ENCODE results near the gene INSM1.

INSM1 gene

DNA sequence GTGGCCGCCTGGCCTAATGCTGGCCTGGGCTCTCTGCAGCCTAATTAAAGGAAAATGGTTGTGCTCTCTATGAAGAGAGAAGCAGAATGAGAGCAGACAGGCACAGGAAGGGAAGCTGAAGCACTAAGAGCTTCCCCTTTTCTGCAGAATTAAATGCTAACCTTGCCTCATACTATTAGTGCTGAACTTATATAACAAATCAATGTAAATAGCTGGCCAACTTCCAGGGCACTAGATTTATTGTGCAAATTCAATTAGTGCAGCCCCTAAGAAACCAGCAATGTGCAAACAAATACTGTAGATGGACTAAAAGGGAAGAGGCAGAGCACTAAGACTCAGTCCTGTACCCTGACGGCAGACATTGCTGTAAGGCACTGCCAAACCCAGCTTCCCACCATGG lies 36.1 kb upstream of the INSM1 start:
- H3K27me3 ChIP-seq (ENCODE audit: low read depth, low read length) = 0 out of 2 replicates have a peak, but pooled peaks cover 4% of the 10 kb centered on the region
- H4K20me1 ChIP-seq (ENCODE audit: insufficient read depth, low read length) = no peaks in the 10 kb centered on the region
- peaks cover 18% of the 10 kb centered on the region for H3K4me1 ChIP-seq (ENCODE audit: low read length)
- TF ChIP-seq EZH2phosphoT487 (IDR thresholded peaks at IDR 0.05; ENCODE audit: low read depth) = no peak
- TF ChIP-seq, protein P1, sequence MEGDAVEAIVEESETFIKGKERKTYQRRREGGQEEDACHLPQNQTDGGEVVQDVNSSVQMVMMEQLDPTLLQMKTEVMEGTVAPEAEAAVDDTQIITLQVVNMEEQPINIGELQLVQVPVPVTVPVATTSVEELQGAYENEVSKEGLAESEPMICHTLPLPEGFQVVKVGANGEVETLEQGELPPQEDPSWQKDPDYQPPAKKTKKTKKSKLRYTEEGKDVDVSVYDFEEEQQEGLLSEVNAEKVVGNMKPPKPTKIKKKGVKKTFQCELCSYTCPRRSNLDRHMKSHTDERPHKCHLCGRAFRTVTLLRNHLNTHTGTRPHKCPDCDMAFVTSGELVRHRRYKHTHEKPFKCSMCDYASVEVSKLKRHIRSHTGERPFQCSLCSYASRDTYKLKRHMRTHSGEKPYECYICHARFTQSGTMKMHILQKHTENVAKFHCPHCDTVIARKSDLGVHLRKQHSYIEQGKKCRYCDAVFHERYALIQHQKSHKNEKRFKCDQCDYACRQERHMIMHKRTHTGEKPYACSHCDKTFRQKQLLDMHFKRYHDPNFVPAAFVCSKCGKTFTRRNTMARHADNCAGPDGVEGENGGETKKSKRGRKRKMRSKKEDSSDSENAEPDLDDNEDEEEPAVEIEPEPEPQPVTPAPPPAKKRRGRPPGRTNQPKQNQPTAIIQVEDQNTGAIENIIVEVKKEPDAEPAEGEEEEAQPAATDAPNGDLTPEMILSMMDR (IDR thresholded peaks at IDR 0.05; ENCODE audit: low read depth, low read length) = no peak
- peaks cover 5% of the 10 kb centered on the region for H3K36me3 ChIP-seq (replicated peaks; ENCODE audit: low read depth, low read length)
- no peak overlapping the region for H3K4me3 ChIP-seq (ENCODE audit: low read length)
- H3K27ac ChIP-seq (ENCODE audit: low read length) = no peak overlapping the region
- no peak overlapping the region for H2AFZ ChIP-seq (ENCODE audit: low read depth, low read length)
- H3K9ac ChIP-seq (ENCODE audit: low read length) = no peak overlapping the region
- peaks cover 7% of the 10 kb centered on the region; the same call in 1 of the 2 replicates for H3K9me3 ChIP-seq (ENCODE audit: insufficient read depth, low read length)
- no peaks in the 10 kb centered on the region for H3K79me2 ChIP-seq (ENCODE audit: low read length)
- no peak overlapping the region for H3K4me2 ChIP-seq (ENCODE audit: low read length)

DNA sequence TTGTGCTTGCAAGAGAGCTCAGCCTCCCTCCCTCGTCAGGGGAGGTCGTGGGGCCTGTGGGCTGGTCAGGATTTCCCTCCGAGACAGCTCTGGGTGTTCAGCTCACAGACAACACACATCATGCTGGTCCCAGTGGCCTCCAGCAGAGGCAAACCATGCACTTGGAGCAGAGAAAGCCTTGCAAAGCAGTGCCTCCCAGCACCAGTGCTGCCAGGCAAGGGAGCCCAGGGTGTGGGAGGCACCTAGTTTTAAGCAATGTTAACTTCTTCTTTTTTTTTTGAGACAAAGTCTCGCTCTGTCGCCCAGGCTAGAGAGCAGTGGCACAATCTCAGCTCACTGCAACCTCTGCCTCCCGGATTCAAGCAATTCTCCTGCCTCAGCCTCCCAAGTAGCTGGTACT lies 34.0 kb upstream of the INSM1 start:
- Histone ChIP-seq H3K27ac (ENCODE audit: low read length) (no peak overlapping the region), H2AFZ (ENCODE audit: low read depth, low read length) (no peak overlapping the region), H3K36me3 (replicated peaks; ENCODE audit: low read depth, low read length) (peaks cover 5% of the 10 kb centered on the region), H3K27me3 (ENCODE audit: low read depth, low read length) (0 out of 2 replicates have a peak, but pooled peaks cover 4% of the 10 kb centered on the region), H3K4me1 (ENCODE audit: low read length) (peaks cover 18% of the 10 kb centered on the region), H4K20me1 (ENCODE audit: insufficient read depth, low read length) (no peaks in the 10 kb centered on the region), H3K9me3 (ENCODE audit: insufficient read depth, low read length) (peaks cover 7% of the 10 kb centered on the region; the same call in 1 of the 2 replicates), H3K79me2 (ENCODE audit: low read length) (no peaks in the 10 kb centered on the region), H3K4me3 (ENCODE audit: low read length) (peak overlapping the region; percentile 51; the same call in 1 of the 2 replicates), H3K4me2 (ENCODE audit: low read length) (peak overlapping the region; percentile 67), H3K9ac (ENCODE audit: low read length) (no peak overlapping the region)
- TF ChIP-seq, protein P1 (IDR thresholded peaks at IDR 0.05; ENCODE audit: low read depth, low read length) = no peak
- no peak for TF ChIP-seq EZH2phosphoT487 (IDR thresholded peaks at IDR 0.05; ENCODE audit: low read depth)

DNA sequence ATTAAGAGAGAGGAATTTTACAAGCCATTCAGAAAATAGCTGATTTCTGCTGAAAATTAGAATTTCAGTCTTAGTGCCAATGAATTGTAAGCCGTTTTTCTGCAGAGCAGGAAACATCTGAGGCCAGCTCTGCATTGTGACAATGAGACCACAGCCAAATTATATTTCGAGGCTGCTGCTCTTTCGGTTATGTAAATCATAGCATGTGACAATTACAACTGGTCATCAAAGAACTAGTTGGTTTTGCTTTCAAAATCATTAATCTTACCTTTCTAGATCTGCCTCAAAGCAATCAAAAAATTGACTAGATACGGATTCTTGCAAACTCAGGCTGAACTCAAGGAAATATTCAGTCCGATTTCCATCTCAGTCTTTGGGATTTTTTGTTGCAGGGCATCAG lies 33.4 kb upstream of the INSM1 start:
- Histone ChIP-seq H3K4me3 (ENCODE audit: low read length) (peak overlapping the region; percentile 51), H3K9me3 (ENCODE audit: insufficient read depth, low read length) (peaks cover 7% of the 10 kb centered on the region; the same call in 1 of the 2 replicates), H3K4me1 (ENCODE audit: low read length) (peaks cover 18% of the 10 kb centered on the region), H3K36me3 (replicated peaks; ENCODE audit: low read depth, low read length) (peaks cover 5% of the 10 kb centered on the region), H4K20me1 (ENCODE audit: insufficient read depth, low read length) (no peaks in the 10 kb centered on the region), H3K27me3 (ENCODE audit: low read depth, low read length) (0 out of 2 replicates have a peak, but pooled peaks cover 4% of the 10 kb centered on the region), H3K4me2 (ENCODE audit: low read length) (peak overlapping the region; percentile 67), H3K79me2 (ENCODE audit: low read length) (no peaks in the 10 kb centered on the region), H3K27ac (ENCODE audit: low read length) (peak overlapping the region; percentile 29), H3K9ac (ENCODE audit: low read length) (no peak overlapping the region), H2AFZ (ENCODE audit: low read depth, low read length) (no peak overlapping the region)
- TF ChIP-seq, protein P1 (IDR thresholded peaks at IDR 0.05; ENCODE audit: low read depth, low read length) = no peak
- TF ChIP-seq EZH2phosphoT487 (IDR thresholded peaks at IDR 0.05; ENCODE audit: low read depth) = no peak

DNA sequence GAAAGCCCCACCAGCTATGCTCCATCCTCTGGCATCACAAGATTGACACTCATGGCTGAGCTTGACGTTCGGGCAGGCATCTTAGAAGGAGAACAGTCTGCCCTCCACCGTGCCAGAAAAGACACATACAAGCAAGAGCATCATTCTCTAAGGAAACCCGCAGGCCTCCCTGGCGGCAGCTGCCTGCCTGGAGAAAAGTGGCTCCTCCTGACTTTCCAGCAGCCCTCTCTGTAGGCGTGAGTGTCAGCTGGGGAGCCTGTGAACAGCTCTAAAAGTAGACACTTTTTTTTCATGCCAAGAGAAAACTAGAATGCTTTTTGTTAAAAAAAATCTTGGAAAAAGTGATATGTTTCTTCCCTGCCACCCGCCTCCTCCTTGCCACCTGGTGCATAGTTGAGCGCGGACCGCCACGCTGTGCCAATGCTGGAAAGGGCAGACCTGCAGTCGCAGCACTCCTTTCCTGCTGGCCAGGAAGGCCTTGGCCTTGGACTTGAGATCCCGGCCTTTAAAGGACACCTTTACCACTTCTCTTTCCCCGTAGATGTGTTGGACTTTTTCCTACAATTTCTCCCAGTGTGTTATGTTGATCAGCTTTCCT lies 29.7 kb upstream of the INSM1 start:
- H3K9me3 ChIP-seq (ENCODE audit: insufficient read depth, low read length) = peaks cover 7% of the 10 kb centered on the region; the same call in 1 of the 2 replicates
- H3K9ac ChIP-seq (ENCODE audit: low read length) = no peak overlapping the region
- no peak overlapping the region for H3K4me3 ChIP-seq (ENCODE audit: low read length)
- no peak for TF ChIP-seq EZH2phosphoT487 (IDR thresholded peaks at IDR 0.05; ENCODE audit: low read depth)
- TF ChIP-seq, protein P1 (IDR thresholded peaks at IDR 0.05; ENCODE audit: low read depth, low read length) = no peak
- H3K36me3 ChIP-seq (replicated peaks; ENCODE audit: low read depth, low read length) = peaks cover 5% of the 10 kb centered on the region
- no peaks in the 10 kb centered on the region for H4K20me1 ChIP-seq (ENCODE audit: insufficient read depth, low read length)
- no peaks in the 10 kb centered on the region for H3K79me2 ChIP-seq (ENCODE audit: low read length)
- H3K27ac ChIP-seq (ENCODE audit: low read length) = no peak overlapping the region
- H3K4me1 ChIP-seq (ENCODE audit: low read length) = peaks cover 18% of the 10 kb centered on the region
- H2AFZ ChIP-seq (ENCODE audit: low read depth, low read length) = no peak overlapping the region
- no peak overlapping the region for H3K4me2 ChIP-seq (ENCODE audit: low read length)
- peaks cover 11% of the 10 kb centered on the region for H3K27me3 ChIP-seq (ENCODE audit: low read depth, low read length)
